ENCODE results near the gene VSNL1. TPM values are rescaled to one million over a fixed set of nuclear protein-coding genes. Genes with fewer than 3 reads are reported as not detected.

Gene VSNL1
- total and polyA plus RNA-seq, 10 of the 15 experiments (the other 5 are each of a cell fraction or from before 2014, with no cell fraction given) = 0.04 to 0.30 (median 0.12) TPM; not detected in 4

DNA sequence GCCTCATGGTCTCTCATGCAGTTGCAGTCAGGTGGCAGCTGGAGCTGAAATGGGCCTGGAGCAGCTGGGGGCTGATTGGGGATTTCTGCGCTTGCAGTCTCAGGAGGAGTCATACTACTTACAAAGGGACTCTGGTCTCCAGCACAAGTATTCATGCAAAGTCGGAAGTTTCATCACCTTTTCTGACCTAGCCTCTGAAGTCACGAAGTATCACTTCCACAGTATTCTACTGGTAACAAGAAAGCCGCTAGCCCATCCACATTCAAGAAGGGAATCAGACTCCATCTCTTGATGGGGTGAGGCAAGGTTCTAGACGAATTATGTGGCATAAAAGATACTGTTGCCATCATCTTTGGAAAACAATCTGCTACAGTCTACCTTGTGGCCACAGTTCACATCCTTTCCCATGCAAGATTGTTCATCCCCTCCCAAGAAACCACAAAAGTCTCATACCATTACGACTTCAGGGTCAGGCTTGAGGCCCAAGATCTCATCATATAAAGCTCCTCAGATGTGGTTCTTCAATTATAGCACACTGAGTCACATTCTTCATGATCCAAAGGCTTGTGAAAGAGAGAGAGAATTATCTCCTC lies 117.9 kb downstream of the VSNL1 start:
- peak; percentile 91 for FAIRE-seq
- intact Hi-C loops (cut with micrococcal nuclease; ENCODE audit: unreplicated experiment) = loop anchor here (1.0 to 5.0 kb wide), 2 partner anchors 12 to 164 kb away; no protein-coding TSS in a partner anchor
- H3K9me3 ChIP-seq (replicated peaks; ENCODE audit: control insufficient read depth, insufficient read depth, low read length) = no peaks in the 10 kb centered on the region
- no peak overlapping the region for H2AFZ ChIP-seq (ENCODE audit: control insufficient read depth, low read depth, low read length)
- POLR2A ChIA-PET = interaction anchor here (0.6 to 1.4 kb wide), 3 partner anchors 13 to 187 kb away, joined by 4 read pairs; no protein-coding TSS in a partner anchor
- peak; percentile 95 for ATAC-seq
- no TSS peak for BruUV-seq (replicated peaks)
- peak; percentile 64 for DNase-seq (ENCODE audit: low read depth, low spot score)
- 77% methylated on average over 6 of the region's 6 CpGs for WGBS (ENCODE audit: insufficient coverage, insufficient replicate concordance, low lambda C conversion rate, missing lambda C conversion rate)
- SMC1A ChIA-PET (ENCODE audit: uncharacterized antibody, unreplicated experiment) = interaction anchor here (1.0 to 6.9 kb wide), 4 partner anchors 13 to 163 kb away, joined by 3 to 80 read pairs (median 20); no protein-coding TSS in a partner anchor
- in situ Hi-C loops (cut with MboI) = no loop called here
- no peaks in the 10 kb centered on the region for H3K27me3 ChIP-seq (replicated peaks in 1 of 2; ENCODE audit: control insufficient read depth in 2 of 2, insufficient read depth in 2 of 2, low read length in 1 of 2)
- RAD21 ChIA-PET (ENCODE audit: unreplicated experiment) = interaction anchor here (1.2 to 4.6 kb wide), 3 partner anchors 12 to 175 kb away, joined by 3 to 25 read pairs (median 12); no protein-coding TSS in a partner anchor
- H4K20me1 ChIP-seq (ENCODE audit: control insufficient read depth, insufficient read depth) = no peaks in the 10 kb centered on the region
- CTCF ChIA-PET = interaction anchor here (1.3 to 24.9 kb wide), 3 partner anchors 7 to 163 kb away, joined by 3 to 604 read pairs (median 604); no protein-coding TSS in a partner anchor
- H3K79me2 ChIP-seq (ENCODE audit: control insufficient read depth, insufficient read depth, low read length) = no peaks in the 10 kb centered on the region
- peak overlapping the region; percentile 57 for H3K27ac ChIP-seq (ENCODE audit: control insufficient read depth, insufficient read depth)
- no peak overlapping the region for H3K4me2 ChIP-seq (ENCODE audit: control insufficient read depth, insufficient read depth)
- peaks cover 15% of the 10 kb centered on the region for H3K4me1 ChIP-seq (ENCODE audit: control insufficient read depth, insufficient read depth, low read length)
- H3K9ac ChIP-seq (ENCODE audit: control insufficient read depth, insufficient read depth, low read length) = no peak overlapping the region
- no peak overlapping the region for H3K4me3 ChIP-seq
- peaks cover 0 to 5% of the 10 kb centered on the region in 2 experiments; a peak in 3 of 4 replicates for H3K36me3 ChIP-seq (ENCODE audit: control insufficient read depth in 2 of 2, insufficient read depth in 2 of 2, low read length in 1 of 2)
- TF ChIP-seq CHD1 (IDR thresholded peaks at IDR 0.05; ENCODE audit: low read depth, low read length) (no peak), HDGF (IDR thresholded peaks at IDR 0.05) (no peak), SPI1 (IDR thresholded peaks at IDR 0.05; ENCODE audit: borderline replicate concordance, insufficient read depth, low read depth, low read length) (peak; percentile 78), MYB (IDR thresholded peaks at IDR 0.05; ENCODE audit: borderline replicate concordance, low read depth, low read length) (no peak), SMC3 (IDR thresholded peaks at IDR 0.05; ENCODE audit: borderline replicate concordance, low read length) (no peak), ZNF622 (IDR thresholded peaks at IDR 0.05) (no peak), TARDBP (IDR thresholded peaks at IDR 0.05; ENCODE audit: borderline replicate concordance) (no peak), RAD51 (IDR thresholded peaks at IDR 0.05) (peak; percentile 35; the same call in 1 of the 2 replicates), PML (IDR thresholded peaks at IDR 0.05; ENCODE audit: low read length) (0 out of 2 replicates have a peak, but pooled peaks have one; percentile 36), BACH1 (IDR thresholded peaks at IDR 0.05; ENCODE audit: borderline replicate concordance) (no peak), POU2F2 (IDR thresholded peaks at IDR 0.05; ENCODE audit: borderline replicate concordance, low read depth, low read length) (peak; percentile 17; the same call in 1 of the 3 replicates), CBX3 (IDR thresholded peaks at IDR 0.05; ENCODE audit: borderline replicate concordance, low read depth) (no peak), CHD2 (IDR thresholded peaks at IDR 0.05; ENCODE audit: borderline replicate concordance, low read depth, low read length) (no peak), TCF12 (IDR thresholded peaks at IDR 0.05; ENCODE audit: low read depth, low read length) (peak; percentile 94), CREM (IDR thresholded peaks at IDR 0.05; ENCODE audit: low read depth) (peak; percentile 81)
- TF ChIP-seq, protein P1, sequence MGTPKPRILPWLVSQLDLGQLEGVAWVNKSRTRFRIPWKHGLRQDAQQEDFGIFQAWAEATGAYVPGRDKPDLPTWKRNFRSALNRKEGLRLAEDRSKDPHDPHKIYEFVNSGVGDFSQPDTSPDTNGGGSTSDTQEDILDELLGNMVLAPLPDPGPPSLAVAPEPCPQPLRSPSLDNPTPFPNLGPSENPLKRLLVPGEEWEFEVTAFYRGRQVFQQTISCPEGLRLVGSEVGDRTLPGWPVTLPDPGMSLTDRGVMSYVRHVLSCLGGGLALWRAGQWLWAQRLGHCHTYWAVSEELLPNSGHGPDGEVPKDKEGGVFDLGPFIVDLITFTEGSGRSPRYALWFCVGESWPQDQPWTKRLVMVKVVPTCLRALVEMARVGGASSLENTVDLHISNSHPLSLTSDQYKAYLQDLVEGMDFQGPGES (IDR thresholded peaks at IDR 0.05) = no peak
- TF ChIP-seq, protein P2, sequence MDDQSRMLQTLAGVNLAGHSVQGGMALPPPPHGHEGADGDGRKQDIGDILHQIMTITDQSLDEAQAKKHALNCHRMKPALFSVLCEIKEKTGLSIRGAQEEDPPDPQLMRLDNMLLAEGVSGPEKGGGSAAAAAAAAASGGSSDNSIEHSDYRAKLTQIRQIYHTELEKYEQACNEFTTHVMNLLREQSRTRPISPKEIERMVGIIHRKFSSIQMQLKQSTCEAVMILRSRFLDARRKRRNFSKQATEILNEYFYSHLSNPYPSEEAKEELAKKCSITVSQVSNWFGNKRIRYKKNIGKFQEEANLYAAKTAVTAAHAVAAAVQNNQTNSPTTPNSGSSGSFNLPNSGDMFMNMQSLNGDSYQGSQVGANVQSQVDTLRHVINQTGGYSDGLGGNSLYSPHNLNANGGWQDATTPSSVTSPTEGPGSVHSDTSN (IDR thresholded peaks at IDR 0.05; ENCODE audit: insufficient replicate concordance, low read depth, low read length) = no peak
- TF ChIP-seq, protein P3, sequence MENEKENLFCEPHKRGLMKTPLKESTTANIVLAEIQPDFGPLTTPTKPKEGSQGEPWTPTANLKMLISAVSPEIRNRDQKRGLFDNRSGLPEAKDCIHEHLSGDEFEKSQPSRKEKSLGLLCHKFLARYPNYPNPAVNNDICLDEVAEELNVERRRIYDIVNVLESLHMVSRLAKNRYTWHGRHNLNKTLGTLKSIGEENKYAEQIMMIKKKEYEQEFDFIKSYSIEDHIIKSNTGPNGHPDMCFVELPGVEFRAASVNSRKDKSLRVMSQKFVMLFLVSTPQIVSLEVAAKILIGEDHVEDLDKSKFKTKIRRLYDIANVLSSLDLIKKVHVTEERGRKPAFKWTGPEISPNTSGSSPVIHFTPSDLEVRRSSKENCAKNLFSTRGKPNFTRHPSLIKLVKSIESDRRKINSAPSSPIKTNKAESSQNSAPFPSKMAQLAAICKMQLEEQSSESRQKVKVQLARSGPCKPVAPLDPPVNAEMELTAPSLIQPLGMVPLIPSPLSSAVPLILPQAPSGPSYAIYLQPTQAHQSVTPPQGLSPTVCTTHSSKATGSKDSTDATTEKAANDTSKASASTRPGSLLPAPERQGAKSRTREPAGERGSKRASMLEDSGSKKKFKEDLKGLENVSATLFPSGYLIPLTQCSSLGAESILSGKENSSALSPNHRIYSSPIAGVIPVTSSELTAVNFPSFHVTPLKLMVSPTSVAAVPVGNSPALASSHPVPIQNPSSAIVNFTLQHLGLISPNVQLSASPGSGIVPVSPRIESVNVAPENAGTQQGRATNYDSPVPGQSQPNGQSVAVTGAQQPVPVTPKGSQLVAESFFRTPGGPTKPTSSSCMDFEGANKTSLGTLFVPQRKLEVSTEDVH (IDR thresholded peaks at IDR 0.05; ENCODE audit: low read depth, partially characterized antibody) = no peak
- TF ChIP-seq, protein P4, sequence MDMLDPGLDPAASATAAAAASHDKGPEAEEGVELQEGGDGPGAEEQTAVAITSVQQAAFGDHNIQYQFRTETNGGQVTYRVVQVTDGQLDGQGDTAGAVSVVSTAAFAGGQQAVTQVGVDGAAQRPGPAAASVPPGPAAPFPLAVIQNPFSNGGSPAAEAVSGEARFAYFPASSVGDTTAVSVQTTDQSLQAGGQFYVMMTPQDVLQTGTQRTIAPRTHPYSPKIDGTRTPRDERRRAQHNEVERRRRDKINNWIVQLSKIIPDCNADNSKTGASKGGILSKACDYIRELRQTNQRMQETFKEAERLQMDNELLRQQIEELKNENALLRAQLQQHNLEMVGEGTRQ (IDR thresholded peaks at IDR 0.05; ENCODE audit: borderline replicate concordance, low read depth, low read length) = no peak

All from GM12878 (cell line).